GM12872 (cell line): ENCODE results near the gene ZRANB1.

Source experiments
- TF ChIP-seq, protein P1 (sequence below): IDR thresholded peaks from 3 replicates; pipeline ENCODE4 v1.5.1; 2011; ENCODE audit warnings: low read depth, mild to moderate bottlenecking, low read length, moderate library complexity; ENCODE audit not compliant: insufficient read depth

ZRANB1 gene

GRCh38 chr10:124999433-125000365 is 57.8 kb downstream of the ZRANB1 start:
- TF ChIP-seq, protein P1, sequence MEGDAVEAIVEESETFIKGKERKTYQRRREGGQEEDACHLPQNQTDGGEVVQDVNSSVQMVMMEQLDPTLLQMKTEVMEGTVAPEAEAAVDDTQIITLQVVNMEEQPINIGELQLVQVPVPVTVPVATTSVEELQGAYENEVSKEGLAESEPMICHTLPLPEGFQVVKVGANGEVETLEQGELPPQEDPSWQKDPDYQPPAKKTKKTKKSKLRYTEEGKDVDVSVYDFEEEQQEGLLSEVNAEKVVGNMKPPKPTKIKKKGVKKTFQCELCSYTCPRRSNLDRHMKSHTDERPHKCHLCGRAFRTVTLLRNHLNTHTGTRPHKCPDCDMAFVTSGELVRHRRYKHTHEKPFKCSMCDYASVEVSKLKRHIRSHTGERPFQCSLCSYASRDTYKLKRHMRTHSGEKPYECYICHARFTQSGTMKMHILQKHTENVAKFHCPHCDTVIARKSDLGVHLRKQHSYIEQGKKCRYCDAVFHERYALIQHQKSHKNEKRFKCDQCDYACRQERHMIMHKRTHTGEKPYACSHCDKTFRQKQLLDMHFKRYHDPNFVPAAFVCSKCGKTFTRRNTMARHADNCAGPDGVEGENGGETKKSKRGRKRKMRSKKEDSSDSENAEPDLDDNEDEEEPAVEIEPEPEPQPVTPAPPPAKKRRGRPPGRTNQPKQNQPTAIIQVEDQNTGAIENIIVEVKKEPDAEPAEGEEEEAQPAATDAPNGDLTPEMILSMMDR: no peak

GRCh38 chr10:125000366-125001312 is 58.7 kb downstream of the ZRANB1 start:
- TF ChIP-seq, protein P1: no peak

DNA sequence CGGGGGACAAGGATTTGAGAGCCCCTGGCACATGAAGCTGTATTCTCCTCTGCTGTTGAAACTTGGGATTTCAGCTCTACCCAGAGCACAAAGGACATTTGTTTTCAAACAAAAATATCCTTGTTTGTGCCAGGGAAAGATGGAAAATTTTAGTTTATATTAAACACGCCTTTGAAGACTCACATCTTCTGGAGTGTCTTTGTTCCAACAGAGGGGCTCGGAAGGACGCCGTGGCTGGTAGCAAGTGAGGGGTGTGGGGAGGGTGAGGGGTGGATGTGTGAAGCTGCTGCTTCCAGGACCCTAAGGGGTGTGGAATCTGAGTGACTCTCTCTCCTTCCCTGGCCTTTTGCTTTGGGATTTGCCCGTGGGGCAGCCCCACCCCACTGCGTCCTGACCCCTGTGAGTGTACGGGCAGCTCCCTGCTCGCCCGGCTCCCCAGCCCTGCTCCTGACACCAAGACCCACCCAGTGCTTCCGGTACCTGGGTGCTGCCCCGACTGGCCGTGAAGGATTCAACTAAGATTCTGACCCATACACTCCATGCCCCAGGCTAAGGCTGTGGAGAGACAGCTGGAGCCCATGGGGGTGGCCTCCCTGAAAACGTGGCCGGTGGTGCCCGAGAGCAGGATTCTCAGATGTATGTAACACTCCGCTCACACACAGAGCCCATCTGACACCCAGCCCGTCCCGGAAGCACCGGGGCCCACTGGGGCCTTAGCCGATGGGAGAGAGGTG is 59.6 kb downstream of the ZRANB1 start:
- TF ChIP-seq, protein P1: no peak

GRCh38 chr10:125002047-125002422 is 60.1 kb downstream of the ZRANB1 start:
- TF ChIP-seq, protein P1: no peak

GRCh38 chr10:125002423-125003145 is 60.7 kb downstream of the ZRANB1 start:
- TF ChIP-seq, protein P1: no peak

DNA sequence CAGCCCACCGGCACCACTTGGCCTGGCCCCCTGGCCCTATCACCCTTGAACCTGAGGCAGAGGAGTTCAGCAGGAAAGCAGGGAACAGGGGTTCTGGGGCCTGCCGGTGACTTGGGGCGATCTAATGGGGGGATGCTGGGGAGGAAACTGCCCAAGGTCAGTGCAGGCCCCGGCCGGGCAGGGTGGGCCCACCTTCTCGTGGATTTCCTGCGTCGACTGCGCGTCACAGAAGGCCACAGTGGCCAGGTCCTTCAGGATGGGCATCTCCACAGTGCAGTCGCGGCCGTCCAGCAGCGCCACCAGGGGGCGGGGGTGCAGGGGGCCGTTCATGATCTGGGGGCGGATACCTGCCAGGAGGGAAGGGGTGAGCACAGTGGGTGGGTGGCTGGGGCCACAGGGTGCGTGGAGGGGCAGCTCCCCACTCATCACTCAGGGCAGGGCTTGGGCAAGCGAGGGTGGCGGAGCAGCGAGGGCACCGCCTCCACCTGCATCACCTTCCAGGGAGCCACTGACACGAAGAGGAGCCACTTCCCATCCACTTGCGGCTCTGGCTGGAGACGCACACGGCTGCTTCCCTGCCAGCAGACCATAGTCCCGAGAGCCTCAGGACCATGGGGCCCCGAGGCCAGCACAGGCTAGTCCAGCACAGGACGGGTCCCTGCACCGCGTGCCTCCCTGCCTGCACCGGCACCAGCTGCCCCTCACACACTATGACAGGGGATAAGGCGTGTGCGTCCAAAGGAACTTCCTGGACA is 61.4 kb downstream of the ZRANB1 start:
- TF ChIP-seq, protein P1: 0 out of 3 replicates have a peak, but pooled peaks have one; percentile 13
